Testis (tissue), 3 donors: ENCODE measurements around the gene TAPBPL. TPM values are rescaled to one million over a fixed set of nuclear protein-coding genes. Genes with fewer than 3 reads are reported as not detected.
"Not testable (repeated sequence)": the region's sequence is repeated elsewhere in the genome, so short reads cannot be mapped to it uniquely, and the experiment has no call there.

Experiments
- DNase-seq: peaks from one replicate; pipeline ENCODE4 v3.0.0-alpha.2; 2019
- H3K27ac ChIP-seq, 2 donors: fragments of 200-600 bp; sonication (generic); one replicate each; pipeline ENCODE4 v1.5.1; 2019
- H3K27me3 ChIP-seq: fragments of 200-600 bp; sonication (generic); one replicate; pipeline ENCODE4 v1.5.1; 2019
- H3K36me3 ChIP-seq: fragments of 200-600 bp; sonication (generic); one replicate; pipeline ENCODE4 v1.5.1; 2017; ENCODE audit warnings: low read depth; ENCODE audit errors: missing control alignments
- H3K4me1 ChIP-seq: fragments of 200-600 bp; sonication (generic); one replicate; pipeline ENCODE4 v1.5.1; 2019
- H3K4me3 ChIP-seq, 2 donors: fragments of 200-600 bp; sonication (generic); one replicate each; pipeline ENCODE4 v1.5.1; 2017 to 2019
- H3K9me3 ChIP-seq: fragments of 200-600 bp; sonication (generic); one replicate; pipeline ENCODE4 v1.5.1; 2017
- CTCF ChIP-seq, 3 experiments: fragments of 450-650 bp in 2 of 3; fragments of 200-600 bp in 1 of 3; sonication (generic) in 1 of 3; IDR thresholded peaks; one replicate each; pipeline ENCODE4 v1.5.1; 2016 to 2019; ENCODE audit warnings: antibody characterized with exemption in 3 of 3, mild to moderate bottlenecking in 2 of 3, moderate library complexity in 1 of 3
- POLR2A ChIP-seq: fragments of 450-650 bp; IDR thresholded peaks from one replicate; pipeline ENCODE4 v1.6.1; 2017; ENCODE audit warnings: antibody characterized with exemption, mild to moderate bottlenecking, moderate library complexity
- WGBS, 2 donors: methylation state at CpG; one replicate each; pipeline ENCODE4 v1.1.5; 2018; 5-methylcytosine and 5-hydroxymethylcytosine counted together
- intact Hi-C: fragments of 100-400 bp; cut with DNase I; formaldehyde crosslinking; loops from one replicate; pipeline ENCODE4 v1.15.1; 2023; ENCODE audit warnings: low total_unique reads
- polyA plus RNA-seq: library from polyadenylated mRNA; stranded (reverse); fragments of 350-450 nt; fragmentation: Illumina TruSeq; extraction: RNeasy Lipid Tissue Mini Kit (QIAGEN cat#74804); gene quantifications from one replicate; pipeline ENCODE4 v1.2.3, GENCODE V29; 2014; ENCODE audit warnings: low read depth, low replicate concordance; ENCODE audit not compliant: insufficient read depth
- total RNA-seq, 2 donors: library from RNA; depleted of rRNA; stranded (reverse); fragments of >200 nt; gene quantifications; one replicate each; pipeline ENCODE4 v1.2.3, GENCODE V29; 2016

The TAPBPL gene
- total and polyA plus RNA-seq, 3 donors from 2014 or later = 18.4 to 29.8 (median 20.1) TPM

- WGBS, 2 donors = 82 to 85% methylated on average over 8 of the region's 8 CpGs
- DNase-seq = no peak
- intact Hi-C loops = no loop called here
- Histone ChIP-seq H3K4me3 (no peak overlapping the region), H3K4me1 (peaks cover 5% of the 10 kb centered on the region), H3K36me3 (no peaks in the 10 kb centered on the region), H3K27me3 (no peaks in the 10 kb centered on the region), H3K9me3 (no peaks in the 10 kb centered on the region), H3K27ac (no peak overlapping the region)
- TF ChIP-seq CTCF (IDR thresholded peaks at IDR 0.05) (no peak), POLR2A (no peak)
These were observed 27.0 kb upstream of the TAPBPL start for GRCh38 chr12:6424866-6425265.

GRCh38 chr12:6425590-6426531, 26.0 kb upstream of the TAPBPL start:
- Histone ChIP-seq H3K9me3 (no peaks in the 10 kb centered on the region), H3K27ac (no peak overlapping the region), H3K27me3 (no peaks in the 10 kb centered on the region), H3K36me3 (no peaks in the 10 kb centered on the region), H3K4me1 (peaks cover 9% of the 10 kb centered on the region), H3K4me3 (no peak overlapping the region)
- peak; percentile 40 for DNase-seq
- intact Hi-C loops = no loop called here
- no peak for TF ChIP-seq POLR2A
- TF ChIP-seq CTCF (IDR thresholded peaks at IDR 0.05) = no peak
- WGBS, 2 donors = 79 to 93% methylated on average over 16 to 23 of the region's 23 CpGs

DNA sequence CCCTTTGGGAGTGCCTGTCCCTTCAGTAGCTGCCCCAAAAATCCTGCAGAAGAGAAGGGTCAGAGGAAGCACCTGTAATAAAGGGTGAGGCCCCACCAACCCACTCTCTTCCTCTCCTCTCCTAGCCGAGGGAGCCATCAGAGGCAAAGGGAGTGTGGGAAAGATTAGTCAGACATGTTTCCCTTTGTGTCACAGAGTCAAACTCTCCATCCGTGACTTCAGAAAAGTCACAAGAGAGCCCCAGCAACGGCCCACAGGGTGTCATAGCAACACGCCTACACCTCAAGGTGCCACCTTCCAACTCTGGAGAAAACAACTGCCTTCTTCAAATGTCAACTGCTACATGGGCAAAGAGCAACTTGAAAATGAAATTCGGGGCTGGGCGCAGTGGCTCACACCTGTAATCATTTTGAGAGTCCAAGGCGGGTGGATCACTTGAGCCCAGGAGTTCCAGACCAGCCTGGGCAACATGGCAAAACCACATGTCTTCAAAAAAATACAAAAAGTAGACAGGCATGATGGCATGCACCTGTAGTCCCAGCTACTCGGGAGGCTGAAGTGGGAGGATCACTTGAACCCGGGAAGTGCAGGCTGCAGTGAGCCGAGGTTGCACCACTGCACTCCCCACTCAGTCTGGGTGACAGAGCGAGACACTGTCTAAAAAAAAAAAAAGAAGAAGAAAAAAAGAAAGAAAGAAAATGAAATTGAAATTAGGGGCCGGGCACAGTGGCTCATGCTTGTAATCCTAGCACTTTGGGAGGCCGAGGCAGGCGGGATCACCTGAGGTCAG, 24.8 kb upstream of the TAPBPL start:
- H3K9me3 ChIP-seq = no peaks in the 10 kb centered on the region
- H3K36me3 ChIP-seq = no peaks in the 10 kb centered on the region
- intact Hi-C loops = no loop called here
- WGBS, 2 donors = 89% methylated on average over 14 of the region's 14 CpGs
- H3K4me3 ChIP-seq = no peak overlapping the region
- H3K27ac ChIP-seq = no peak overlapping the region
- H3K27me3 ChIP-seq = no peaks in the 10 kb centered on the region
- H3K4me1 ChIP-seq = peaks cover 9% of the 10 kb centered on the region
- no peak for DNase-seq
- TF ChIP-seq CTCF (IDR thresholded peaks at IDR 0.05) = no peak
- no peak for TF ChIP-seq POLR2A

- DNase-seq, H3K9me3 ChIP-seq, H3K27me3 ChIP-seq, intact Hi-C loops, H3K36me3 ChIP-seq, H3K4me3 ChIP-seq, H3K27ac ChIP-seq, H3K4me1 ChIP-seq: not testable (repeated sequence)
- WGBS, 2 donors = 89 to 95% methylated on average over 10 of the region's 10 CpGs
These were observed 24.0 kb upstream of the TAPBPL start for GRCh38 chr12:6427796-6428195.

GRCh38 chr12:6428326-6428725, 23.5 kb upstream of the TAPBPL start:
- Histone ChIP-seq H3K9me3 (no peaks in the 10 kb centered on the region), H3K27me3 (no peaks in the 10 kb centered on the region), H3K4me1 (peaks cover 9% of the 10 kb centered on the region), H3K4me3 (no peak overlapping the region), H3K36me3 (no peaks in the 10 kb centered on the region), H3K27ac (no peak overlapping the region)
- intact Hi-C loops = no loop called here
- 84 to 92% methylated on average over 3 of the region's 3 CpGs for WGBS, 2 donors
- DNase-seq = no peak
- TF ChIP-seq CTCF (IDR thresholded peaks at IDR 0.05) (no peak), POLR2A (no peak)
